Endothelial cell of umbilical vein (primary cell): ENCODE data around the gene NARS2. TPM values are rescaled to one million over a fixed set of nuclear protein-coding genes. Genes with fewer than 3 reads are reported as not detected.
"Not testable (repeated sequence)": the region's sequence is repeated elsewhere in the genome, so short reads cannot be mapped to it uniquely, and the experiment has no call there.

ENCODE experiments used
- BruUV-seq: library from RNA; stranded (reverse); fragments of 400-500 nt; replicated peaks from 2 replicates; lab custom pipeline; 2021; lab: Mats Ljungman, UMichigan
- CTCF ChIA-PET: fragments of 300-600, 350-600 bp; sonication (Branson Sonifier 250); formaldehyde crosslinking; loops from one replicate; lab custom pipeline; 2021; ENCODE audit warnings: antibody characterized with exemption, inconsistent platforms; lab: Charles Lee
- POLR2A ChIA-PET: fragments of 300-600, 350-600 bp; sonication (Branson Sonifier 250); formaldehyde crosslinking; loops from one replicate; lab custom pipeline; 2021; ENCODE audit warnings: antibody characterized with exemption, inconsistent platforms; lab: Charles Lee
- DNase-seq: peaks from one replicate; pipeline ENCODE4 v3.0.0-alpha.2; 2011; ENCODE audit warnings: low read depth, low spot score
- FAIRE-seq: peaks from 2 replicates; lab custom pipeline; 2011; peaks lifted over from hg19 to GRCh38; lab: Jason Lieb, UNC
- H2AFZ ChIP-seq: 2 replicates; pipeline ENCODE4 v1.6.0; 2012; ENCODE audit warnings: low read depth, low read length, control low read depth, inconsistent platforms
- H3K27ac ChIP-seq: 2 replicates; pipeline ENCODE4 v1.5.1; 2011; ENCODE audit warnings: low read depth, mild to moderate bottlenecking, control low read depth, low read length, moderate library complexity; ENCODE audit not compliant: insufficient read depth
- H3K27me3 ChIP-seq, 2 experiments: 2 replicates each; pipeline versions ENCODE4 v1.6.0 to v1.6.1; 2011; ENCODE audit warnings: low read length in 2 of 2, mixed read lengths in 1 of 2; ENCODE audit not compliant: control insufficient read depth in 2 of 2, insufficient read depth in 2 of 2
- H3K36me3 ChIP-seq, 2 experiments: 2 replicates in 1 of 2; 3 replicates in 1 of 2; pipeline ENCODE4 v1.5.1; 2011; ENCODE audit warnings: low read length in 2 of 2, mild to moderate bottlenecking in 1 of 2, moderate library complexity in 1 of 2; ENCODE audit not compliant: control insufficient read depth in 2 of 2, insufficient read depth in 2 of 2; ENCODE audit errors: extremely low read depth in 1 of 2
- H3K4me1 ChIP-seq: 3 replicates; pipeline ENCODE4 v1.5.1; 2011; ENCODE audit warnings: mild to moderate bottlenecking, low read length; ENCODE audit not compliant: control insufficient read depth, insufficient read depth; ENCODE audit errors: extremely low read depth
- H3K4me2 ChIP-seq: 2 replicates; pipeline ENCODE4 v1.6.1; 2011; ENCODE audit warnings: low read length, control low read depth, mixed read lengths; ENCODE audit not compliant: insufficient read depth
- H3K4me3 ChIP-seq, 3 experiments: fragments of 200-600 bp in 1 of 3; sonication (generic), shearing (Covaris generic) in 1 of 3; replicated peaks in 1 of 3; 2 replicates each; pipeline ENCODE4 v1.5.1; 2011 to 2016; ENCODE audit warnings: control low read depth in 3 of 3, low read length in 3 of 3, mild to moderate bottlenecking in 2 of 3, inconsistent platforms in 1 of 3, low read depth in 1 of 3, moderate library complexity in 1 of 3; ENCODE audit not compliant: insufficient read depth in 1 of 3
- H3K79me2 ChIP-seq: 2 replicates; pipeline ENCODE4 v1.6.0; 2012; ENCODE audit warnings: low read length, inconsistent platforms; ENCODE audit not compliant: control insufficient read depth, insufficient read depth
- H3K9ac ChIP-seq: replicated peaks from 2 replicates; pipeline ENCODE3; 2011; ENCODE audit warnings: low read length, control low read depth; ENCODE audit not compliant: insufficient read depth; ENCODE audit errors: extremely low read depth
- H3K9me1 ChIP-seq: replicated peaks from 3 replicates; pipeline ENCODE4 v1.6.0; 2011; ENCODE audit warnings: mild to moderate bottlenecking, low read length; ENCODE audit not compliant: control insufficient read depth, insufficient read depth; ENCODE audit errors: extremely low read depth
- H3K9me3 ChIP-seq: replicated peaks from 2 replicates; pipeline ENCODE4 v1.5.1; 2012; ENCODE audit warnings: low read length, inconsistent platforms; ENCODE audit not compliant: control insufficient read depth, insufficient read depth
- H4K20me1 ChIP-seq: replicated peaks from 2 replicates; pipeline ENCODE3; 2011; ENCODE audit warnings: mild to moderate bottlenecking, low read length; ENCODE audit not compliant: control insufficient read depth, insufficient read depth; ENCODE audit errors: extremely low read depth
- dilution Hi-C: fragments of 300-500 bp; cut with MboI; formaldehyde crosslinking; loops from one replicate; pipeline ENCODE4 v1.15.0; 2019; ENCODE audit warnings: low sequenced_read_pairs; ENCODE audit not compliant: extremely low pct_ligation_motif_present
- intact Hi-C: fragments of 100-400 bp; cut with micrococcal nuclease; formaldehyde crosslinking; loops from one replicate; pipeline ENCODE4 v1.10.0; 2022
- polyA plus RNA-seq, 4 experiments: library from polyadenylated mRNA; depleted of rRNA in 3 of 4; stranded (reverse) in 3 of 4; unstranded in 1 of 4; fragments of >200 nt; gene quantifications; 2 replicates each; pipeline versions ENCODE4 v1.2.1 to v1.2.3, GENCODE V29; 2011 to 2012; ENCODE audit warnings: missing spikeins in 1 of 4
- total RNA-seq: library from RNA; stranded (reverse); gene quantifications from 2 replicates; pipeline ENCODE4 v1.2.3, GENCODE V29; 2021

Gene NARS2
- total and polyA plus RNA-seq, 2 donors (not counting 3 experiments of a cell fraction or from before 2014, with no cell fraction given) = 6.9 to 16.7 TPM

DNA sequence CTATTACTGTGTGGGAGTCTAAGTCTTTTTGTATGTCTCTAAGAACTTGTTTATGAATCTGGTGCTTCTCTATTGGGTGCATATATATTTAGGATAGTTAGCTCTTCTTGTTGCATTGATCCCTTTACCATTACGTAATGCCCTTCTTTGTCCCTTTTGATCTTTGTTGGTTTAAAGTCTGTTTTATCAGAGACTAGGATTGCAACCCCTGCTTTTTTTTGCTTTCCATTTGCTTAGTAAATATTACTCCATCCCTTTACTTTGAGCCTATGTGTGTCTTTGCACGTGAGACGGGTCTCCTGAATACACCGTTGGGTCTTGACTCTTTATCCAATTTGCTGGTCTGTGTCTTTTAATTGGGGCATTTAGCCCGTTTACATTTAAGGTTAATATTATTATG is 26.4 kb upstream of the NARS2 start:
- H3K4me3 ChIP-seq, H3K27me3 ChIP-seq, H3K9me1 ChIP-seq, H3K79me2 ChIP-seq, H3K9me3 ChIP-seq, intact Hi-C loops, dilution Hi-C loops, FAIRE-seq, H3K4me2 ChIP-seq, H3K9ac ChIP-seq, H4K20me1 ChIP-seq, BruUV-seq, CTCF ChIA-PET, POLR2A ChIA-PET, H2AFZ ChIP-seq, DNase-seq, H3K27ac ChIP-seq, H3K4me1 ChIP-seq, H3K36me3 ChIP-seq: not testable (repeated sequence)

DNA sequence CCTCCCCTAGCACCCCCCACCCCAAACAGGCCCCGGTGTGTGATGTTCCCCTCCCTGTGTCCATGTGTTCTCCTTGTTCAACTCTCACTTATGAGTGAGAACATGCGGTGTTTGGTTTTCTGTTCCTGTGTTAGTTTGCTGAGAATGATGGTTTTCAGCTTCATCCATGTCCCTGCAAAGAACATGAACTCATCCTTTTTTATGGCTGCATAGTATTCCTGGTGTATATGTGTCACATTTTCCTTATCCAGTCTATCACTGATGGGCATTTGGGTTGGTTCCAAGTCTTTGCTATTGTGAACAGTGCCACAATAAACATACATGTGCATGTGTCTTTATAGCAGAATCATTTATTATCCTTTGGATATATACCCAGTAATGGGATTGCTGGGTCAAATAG is 22.9 kb upstream of the NARS2 start:
- intact Hi-C loops, BruUV-seq, dilution Hi-C loops, H3K4me2 ChIP-seq, H3K4me3 ChIP-seq, H3K4me1 ChIP-seq, CTCF ChIA-PET, H3K9me1 ChIP-seq, H3K27me3 ChIP-seq, H3K27ac ChIP-seq, H4K20me1 ChIP-seq, H2AFZ ChIP-seq, DNase-seq, H3K36me3 ChIP-seq, H3K9ac ChIP-seq, FAIRE-seq, H3K9me3 ChIP-seq, POLR2A ChIA-PET, H3K79me2 ChIP-seq: not testable (repeated sequence)
